H9 (cell line): ENCODE measurements around the gene DLX1. TPM values are rescaled to one million over a fixed set of nuclear protein-coding genes. Genes with fewer than 3 reads are reported as not detected.

Experiments
- DNase-seq: peaks from one replicate; pipeline ENCODE4 v3.0.0-alpha.2; 2017
- H2AFZ ChIP-seq: one replicate; pipeline ENCODE4 v1.6.1; 2013; ENCODE audit warnings: mild to moderate bottlenecking, low read length, control low read depth, moderate library complexity
- H2AK5ac ChIP-seq: 2 replicates; pipeline ENCODE4 v1.6.1; 2013; ENCODE audit warnings: low read length, control low read depth, mixed read lengths; ENCODE audit not compliant: insufficient read length
- H2BK120ac ChIP-seq: one replicate; pipeline ENCODE4 v1.6.1; 2013; ENCODE audit warnings: low read depth, mild to moderate bottlenecking, low read length, control low read depth, inconsistent platforms; ENCODE audit not compliant: poor library complexity, severe bottlenecking
- H2BK12ac ChIP-seq: 2 replicates; pipeline ENCODE4 v1.6.1; 2013; ENCODE audit warnings: low read length, control low read depth, mixed read lengths, low read depth; ENCODE audit not compliant: insufficient read length
- H2BK15ac ChIP-seq: 2 replicates; pipeline ENCODE4 v1.6.1; 2013; ENCODE audit warnings: low read depth, low read length, control low read depth
- H2BK20ac ChIP-seq: one replicate; pipeline ENCODE4 v1.6.1; 2013; ENCODE audit warnings: low read depth, mild to moderate bottlenecking, low read length, control low read depth, inconsistent platforms; ENCODE audit not compliant: poor library complexity, severe bottlenecking
- H2BK5ac ChIP-seq: 2 replicates; pipeline ENCODE4 v1.6.1; 2013; ENCODE audit warnings: low read length, control low read depth, mixed read lengths; ENCODE audit not compliant: insufficient read length
- H3K14ac ChIP-seq: 2 replicates; pipeline ENCODE4 v1.6.1; 2013; ENCODE audit warnings: low read length, control low read depth; ENCODE audit not compliant: insufficient read depth
- H3K18ac ChIP-seq: 2 replicates; pipeline ENCODE4 v1.6.1; 2013; ENCODE audit warnings: low read depth, mild to moderate bottlenecking, mixed read lengths, low read length, control low read depth; ENCODE audit not compliant: insufficient read length
- H3K23ac ChIP-seq: 2 replicates; pipeline ENCODE4 v1.6.1; 2013; ENCODE audit warnings: low read length, control low read depth, mixed read lengths, low read depth; ENCODE audit not compliant: insufficient read length
- H3K23me2 ChIP-seq: 2 replicates; pipeline ENCODE4 v1.6.1; 2013; ENCODE audit warnings: low read depth, mild to moderate bottlenecking, mixed read lengths, low read length, control low read depth; ENCODE audit not compliant: insufficient read length, poor library complexity, severe bottlenecking
- H3K27ac ChIP-seq: 2 replicates; pipeline ENCODE4 v1.5.1; 2013; ENCODE audit warnings: low read length, control low read depth, mixed read lengths, low read depth; ENCODE audit not compliant: insufficient read length
- H3K27me3 ChIP-seq: 2 replicates; pipeline ENCODE4 v1.6.1; 2013; ENCODE audit warnings: low read length, control low read depth, inconsistent platforms; ENCODE audit not compliant: insufficient read depth
- H3K4ac ChIP-seq: 2 replicates; pipeline ENCODE4 v1.6.1; 2013; ENCODE audit warnings: low read depth, mild to moderate bottlenecking, control low read depth, inconsistent platforms, low read length, moderate library complexity
- H3K4me1 ChIP-seq: 2 replicates; pipeline ENCODE4 v1.6.1; 2013; ENCODE audit warnings: low read length, control low read depth, inconsistent platforms; ENCODE audit not compliant: insufficient read depth
- H3K4me2 ChIP-seq: 2 replicates; pipeline ENCODE4 v1.6.1; 2013; ENCODE audit warnings: low read length, control low read depth, mixed read lengths; ENCODE audit not compliant: insufficient read length, insufficient read depth
- H3K56ac ChIP-seq: 2 replicates; pipeline ENCODE4 v1.6.1; 2013; ENCODE audit warnings: low read depth, mild to moderate bottlenecking, mixed read lengths, low read length, control low read depth; ENCODE audit not compliant: insufficient read length
- H3K79me1 ChIP-seq: 2 replicates; pipeline ENCODE4 v1.6.1; 2013; ENCODE audit warnings: low read depth, mild to moderate bottlenecking, moderate library complexity, low read length, control low read depth, inconsistent platforms; ENCODE audit not compliant: insufficient read depth, poor library complexity, severe bottlenecking
- H3K79me2 ChIP-seq: 2 replicates; pipeline ENCODE4 v1.6.1; 2013; ENCODE audit warnings: low read length, control low read depth, inconsistent platforms; ENCODE audit not compliant: insufficient read depth
- H3K9ac ChIP-seq: 2 replicates; pipeline ENCODE4 v1.6.1; 2013; ENCODE audit warnings: low read length, control low read depth, mixed read lengths; ENCODE audit not compliant: insufficient read length; ENCODE audit errors: extremely low read depth
- H3K9me3 ChIP-seq: one replicate; pipeline ENCODE4 v1.6.1; 2013; ENCODE audit warnings: low read depth, low read length, inconsistent platforms; ENCODE audit not compliant: control insufficient read depth
- H3T11ph ChIP-seq: one replicate; pipeline ENCODE4 v1.6.1; 2013; ENCODE audit warnings: mild to moderate bottlenecking, low read length, control low read depth, inconsistent platforms
- H4K20me1 ChIP-seq: one replicate; pipeline ENCODE4 v1.6.1; 2013; ENCODE audit not compliant: control insufficient read depth, insufficient read length, insufficient read depth
- H4K5ac ChIP-seq: 2 replicates; pipeline ENCODE4 v1.6.1; 2013; ENCODE audit warnings: low read depth, mild to moderate bottlenecking, mixed read lengths, low read length, control low read depth; ENCODE audit not compliant: insufficient read length
- H4K8ac ChIP-seq: replicated peaks from 2 replicates; pipeline ENCODE4 v1.6.1; 2013; ENCODE audit warnings: low read length, control low read depth, mixed read lengths, low read depth; ENCODE audit not compliant: insufficient read length
- H4K91ac ChIP-seq: 2 replicates; pipeline ENCODE4 v1.6.1; 2013; ENCODE audit warnings: low read depth, mild to moderate bottlenecking, moderate library complexity, mixed read lengths, low read length, control low read depth; ENCODE audit not compliant: insufficient read length
- H3K27ac Mint-ChIP-seq, 3 experiments: 2 replicates in 2 of 3; 3 replicates in 1 of 3; pipeline ENCODE4 v1.8.0; 2020 to 2021; ENCODE audit warnings: mixed read lengths in 3 of 3, mild to moderate bottlenecking in 1 of 3, moderate library complexity in 1 of 3
- H3K27me3 Mint-ChIP-seq: 2 replicates; pipeline ENCODE4 v1.8.0; 2021; ENCODE audit warnings: low read depth, mild to moderate bottlenecking, moderate library complexity, mixed read lengths
- H3K36me3 Mint-ChIP-seq, 3 experiments: 2 replicates in 2 of 3; 3 replicates in 1 of 3; pipeline ENCODE4 v1.8.0; 2020 to 2021; ENCODE audit warnings: low read depth in 3 of 3, mixed read lengths in 3 of 3; ENCODE audit not compliant: insufficient read depth in 1 of 3
- H3K4me1 Mint-ChIP-seq, 2 experiments: 2 replicates each; pipeline ENCODE4 v1.8.0; 2020; ENCODE audit warnings: mixed read lengths in 2 of 2
- H3K4me3 Mint-ChIP-seq, 2 experiments: 2 replicates in 1 of 2; 3 replicates in 1 of 2; pipeline ENCODE4 v1.8.0; 2020 to 2021; ENCODE audit warnings: mild to moderate bottlenecking in 2 of 2, mixed read lengths in 2 of 2, moderate library complexity in 1 of 2
- H3K9me3 Mint-ChIP-seq, 2 experiments: 2 replicates in 1 of 2; 3 replicates in 1 of 2; pipeline ENCODE4 v1.8.0; 2020; ENCODE audit warnings: mild to moderate bottlenecking in 2 of 2, mixed read lengths in 2 of 2, moderate library complexity in 1 of 2
- CTCF ChIP-seq: fragments of 200-600 bp; sonication (generic); conservative IDR thresholded peaks from 3 replicates; pipeline ENCODE4 v1.8.0; 2021; ENCODE audit warnings: antibody characterized with exemption, mild to moderate bottlenecking
- WGBS: extraction: QIAGEN DNeasy Blood & Tissue Kit; methylation state at CpG from one replicate; pipeline ENCODE4 v1.1.7; 2013; ENCODE audit warnings: missing lambda C conversion rate, low lambda C conversion rate, mixed read lengths; ENCODE audit not compliant: insufficient read length; ENCODE audit errors: extremely low coverage; 5-methylcytosine and 5-hydroxymethylcytosine counted together
- total RNA-seq: library from RNA; stranded (reverse); gene quantifications from 2 replicates; pipeline ENCODE4 v1.2.1, GENCODE V29; 2021

The DLX1 gene
- total RNA-seq, 1 experiment from 2014 or later = not detected

- H2BK5ac ChIP-seq = no peak overlapping the region
- Mint-ChIP-seq H3K36me3 (peaks cover 0 to 4% (median 0%) of the 10 kb centered on the region in 3 experiments; a peak in 2 of 7 replicates), H3K27me3 (no peaks in the 10 kb centered on the region), H3K27ac (no peak overlapping the region), H3K4me1 (0 out of 4 replicates have a peak, but pooled peaks cover 0 to 2% of the 10 kb centered on the region in 2 experiments), H3K4me3 (no peak overlapping the region), H3K9me3 (no peaks in the 10 kb centered on the region)
- H3K23ac ChIP-seq = no peak overlapping the region
- no peak overlapping the region for H2BK120ac ChIP-seq
- H3T11ph ChIP-seq = no peak overlapping the region
- H3K4me2 ChIP-seq = no peak overlapping the region
- no peak overlapping the region for H3K56ac ChIP-seq
- no peak overlapping the region for H2BK20ac ChIP-seq
- H3K27me3 ChIP-seq = no peaks in the 10 kb centered on the region
- H2BK12ac ChIP-seq = no peak overlapping the region
- H3K4ac ChIP-seq = no peak overlapping the region
- no CpG with 5 or more reads among the region's 4 CpGs for WGBS
- H2BK15ac ChIP-seq = no peak overlapping the region
- no peaks in the 10 kb centered on the region for H4K20me1 ChIP-seq
- TF ChIP-seq CTCF = no peak
- H4K91ac ChIP-seq = no peak overlapping the region
- H3K79me1 ChIP-seq = no peaks in the 10 kb centered on the region
- no peak overlapping the region for H3K18ac ChIP-seq
- no peaks in the 10 kb centered on the region for H3K23me2 ChIP-seq
- no peak overlapping the region for H3K9ac ChIP-seq
- H2AFZ ChIP-seq = no peak overlapping the region
- no peaks in the 10 kb centered on the region for H3K4me1 ChIP-seq
- no peaks in the 10 kb centered on the region for H3K9me3 ChIP-seq
- H3K14ac ChIP-seq = no peak overlapping the region
- H4K8ac ChIP-seq = no peak overlapping the region
- H4K5ac ChIP-seq = no peak overlapping the region
- H2AK5ac ChIP-seq = no peak overlapping the region
- H3K79me2 ChIP-seq = no peaks in the 10 kb centered on the region
- no peak for DNase-seq
- no peak overlapping the region for H3K27ac ChIP-seq
Measured at GRCh38 chr2:172065111-172065510, 20.2 kb upstream of the DLX1 start.
